Ecto neural progenitor cell (in vitro differentiated cells): Measurements from ENCODE around the gene RFXANK.
"Not testable (repeated sequence)": the region's sequence is repeated elsewhere in the genome, so short reads cannot be mapped to it uniquely, and the experiment has no call there.

Experiments
- DNase-seq: peaks from one replicate; pipeline ENCODE4 v3.0.0-alpha.2; 2018; ENCODE audit warnings: low spot score

RFXANK gene

DNA sequence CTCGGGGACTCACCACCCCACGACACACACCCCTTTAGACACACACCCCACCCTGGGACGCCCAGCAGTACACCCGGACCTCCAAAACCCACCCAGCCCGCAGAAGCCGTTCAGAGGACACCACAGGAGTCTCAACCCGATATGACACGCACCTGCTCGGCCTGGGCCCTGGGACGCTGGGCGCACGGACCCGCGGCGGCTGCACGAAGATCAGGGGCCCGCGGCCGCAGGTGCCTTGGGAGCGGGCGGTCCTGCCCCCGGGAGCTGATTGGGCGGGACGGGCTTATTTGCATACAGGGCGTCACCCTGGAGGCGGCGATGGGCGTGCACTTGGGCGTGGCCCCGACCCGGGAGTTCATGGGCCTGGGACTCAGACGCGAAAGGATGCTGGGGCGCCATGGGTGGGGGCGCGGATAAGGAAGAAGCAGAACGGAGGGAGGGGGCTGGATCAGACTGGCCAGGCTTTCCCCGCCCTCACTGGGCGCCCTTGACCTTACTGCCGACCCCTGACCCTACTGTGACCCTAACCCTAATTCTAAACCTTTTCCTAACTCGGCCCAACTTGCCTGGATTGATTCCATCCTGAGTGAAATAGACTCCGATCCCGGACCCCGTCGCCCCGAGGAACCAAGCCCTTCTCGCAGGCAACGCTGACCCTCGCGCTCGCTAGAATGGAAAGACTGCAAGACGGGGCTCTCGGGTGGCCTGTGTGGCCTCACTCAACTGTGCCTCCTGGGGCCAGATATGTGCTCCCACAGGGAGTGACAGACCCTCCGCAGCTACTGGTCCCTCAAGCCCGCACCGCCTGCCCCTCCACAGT is 21.8 kb upstream of the RFXANK start, which contains the start of gene MEF2B:
Gene MEF2B (minus strand): TSS at position 211 of the 820 bp plus-strand sequence. CDS start 19,528 bp downstream, outside the sequence.
- DNase-seq = peak; percentile 93

DNA sequence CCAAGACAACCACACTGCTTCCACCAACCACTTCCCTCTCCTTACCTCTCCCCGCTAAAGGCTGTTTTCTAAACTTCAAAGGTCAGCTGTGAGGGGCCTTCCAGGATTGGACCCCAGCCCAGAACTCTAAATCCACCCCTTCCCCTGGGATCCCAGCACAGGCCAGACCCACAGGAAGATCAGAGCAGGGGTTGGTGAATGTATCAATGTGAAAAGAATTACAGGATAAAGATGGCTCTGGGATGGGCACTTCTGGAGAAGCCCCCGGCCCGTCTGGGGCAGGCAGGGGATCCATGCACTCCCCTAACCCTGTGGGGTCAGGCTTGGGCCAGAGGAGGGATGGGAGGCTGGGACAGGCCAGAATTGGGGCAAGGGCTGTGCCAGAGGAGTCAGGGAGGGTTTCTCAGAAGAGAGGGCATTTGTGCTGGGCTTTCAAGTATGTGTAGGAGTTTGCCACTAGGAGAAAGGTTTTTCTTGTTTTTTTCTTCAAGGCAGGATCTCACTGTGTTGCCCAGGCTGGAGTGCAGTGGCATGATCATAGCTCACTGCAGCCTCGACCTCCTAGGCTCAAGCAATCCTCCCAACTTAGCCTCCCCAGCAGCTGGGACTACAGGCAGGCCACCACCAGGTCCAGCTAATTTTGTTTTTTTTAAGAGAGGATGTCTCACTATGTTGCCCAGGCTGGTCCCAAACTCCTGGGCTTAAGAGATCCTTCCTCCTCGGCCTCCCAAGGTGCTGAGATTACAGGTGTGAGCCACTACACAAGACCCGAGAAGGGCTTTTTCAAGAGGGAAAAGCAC is 21.0 kb upstream of the RFXANK start:
- DNase-seq = no peak

DNA sequence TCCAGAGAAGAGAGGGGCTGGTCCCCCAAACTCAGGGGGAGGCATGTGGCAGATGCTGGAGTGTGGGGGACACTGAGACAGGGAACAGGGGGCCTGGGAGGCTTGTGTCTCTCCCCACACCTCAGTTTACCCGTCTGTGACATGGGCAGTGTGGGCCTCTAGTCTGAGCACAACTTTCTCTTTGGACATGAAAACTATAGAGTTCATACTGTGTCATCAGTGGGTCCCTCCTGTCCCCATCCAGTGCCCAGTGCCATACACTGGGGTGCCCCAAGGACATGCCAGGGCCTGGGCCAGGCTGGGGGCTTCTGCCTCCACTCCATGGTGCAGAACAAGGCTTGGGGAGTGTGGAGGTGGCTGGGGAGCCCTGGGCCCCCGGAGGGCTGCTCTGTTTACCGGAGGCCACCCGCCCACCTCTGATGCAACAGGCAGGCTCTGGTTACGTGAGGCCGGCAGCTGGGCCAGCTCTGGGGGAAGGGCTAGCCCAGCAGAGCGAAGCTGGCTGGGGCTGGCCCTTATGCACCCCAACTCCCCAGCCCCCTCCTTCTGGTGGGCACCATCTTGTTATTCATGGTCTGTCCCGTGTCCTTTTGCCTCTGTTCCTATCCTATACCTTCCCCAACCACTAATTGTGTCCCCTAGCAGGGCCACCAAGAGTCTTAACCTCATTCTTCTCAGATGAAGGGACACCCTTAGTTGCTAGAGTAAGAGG is 20.1 kb upstream of the RFXANK start:
- DNase-seq = no peak

DNA sequence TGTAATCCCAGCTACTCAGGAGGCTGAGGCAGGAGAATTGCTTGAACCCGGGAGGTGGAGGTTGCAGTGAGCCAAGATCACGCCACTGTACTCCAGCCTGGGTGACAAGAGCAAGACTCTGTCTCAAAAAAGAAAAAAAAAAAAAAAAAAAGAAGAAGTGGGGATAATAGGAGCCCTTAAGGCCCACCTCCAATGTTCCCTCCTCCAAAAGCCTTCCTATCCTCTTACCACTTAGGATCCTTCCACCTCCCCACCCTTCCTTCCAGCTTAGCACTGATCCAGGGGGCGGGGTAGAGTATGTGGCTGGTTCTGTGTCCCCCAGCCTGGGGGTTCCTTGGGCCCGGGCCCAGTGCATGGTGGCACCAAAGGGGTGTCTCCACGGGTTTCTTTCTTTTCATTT is 18.8 kb upstream of the RFXANK start:
- not testable (repeated sequence) for DNase-seq

DNA sequence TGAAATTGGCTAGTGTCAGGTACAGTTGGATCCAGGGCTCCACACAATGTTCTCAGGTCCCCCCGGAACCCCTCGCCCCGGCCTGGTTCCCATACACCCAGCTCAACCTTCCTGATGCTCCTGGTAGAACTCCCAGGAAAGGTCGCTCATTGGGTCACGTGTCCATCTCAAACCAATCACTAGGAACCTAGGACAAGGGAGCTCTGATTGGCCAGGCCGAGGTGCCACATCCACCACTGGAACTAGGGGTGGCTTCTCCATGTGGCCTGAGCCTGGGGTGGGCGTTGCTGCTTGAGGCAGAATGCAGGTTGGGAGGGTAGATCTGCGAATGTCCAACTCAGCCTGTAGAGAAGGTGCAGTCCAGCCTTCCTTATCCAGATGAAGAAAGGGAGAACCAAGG is 15.1 kb upstream of the RFXANK start:
- no peak for DNase-seq

DNA sequence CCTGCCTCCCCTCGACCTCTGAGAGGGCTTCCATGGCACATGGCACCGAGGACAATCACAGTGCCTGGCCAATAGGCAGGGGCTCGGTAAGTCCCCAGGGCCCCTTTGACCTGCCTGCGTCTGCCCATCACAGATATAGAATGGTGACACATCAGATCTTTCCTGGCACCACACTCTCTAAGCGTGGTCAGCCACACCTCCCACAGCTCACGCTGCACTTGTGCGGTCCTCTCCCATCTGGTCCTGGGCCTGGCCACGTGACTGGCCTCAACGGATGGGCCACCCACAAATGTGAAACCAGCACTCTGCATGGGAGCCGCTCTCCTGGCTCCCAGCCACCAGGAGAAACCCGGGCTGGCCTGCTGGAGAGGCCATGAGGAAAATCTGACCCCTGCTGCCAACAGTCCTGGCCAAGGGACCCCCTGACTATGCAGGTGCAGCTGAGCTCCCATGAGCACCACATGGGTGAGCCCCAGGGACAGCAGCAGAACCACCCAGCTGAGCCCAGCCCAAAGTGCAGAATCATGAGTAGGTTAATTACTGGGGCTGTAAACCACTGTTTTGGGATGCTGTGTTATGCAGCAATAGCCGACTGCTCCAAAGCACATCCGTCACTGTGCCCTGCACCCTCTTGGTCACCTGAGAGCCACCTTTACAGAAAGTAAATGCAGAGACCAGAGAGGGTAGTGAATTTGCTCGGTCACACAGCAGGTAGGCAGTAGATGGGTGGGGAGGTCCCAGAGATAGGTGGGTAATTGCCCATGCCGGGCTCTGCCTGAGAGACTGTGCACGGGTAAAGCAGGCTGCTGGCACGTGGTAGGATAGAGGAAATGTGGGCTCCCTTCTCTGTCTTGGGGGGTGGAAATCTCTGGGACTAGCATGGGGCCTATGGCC is 12.3 kb upstream of the RFXANK start:
- no peak for DNase-seq

DNA sequence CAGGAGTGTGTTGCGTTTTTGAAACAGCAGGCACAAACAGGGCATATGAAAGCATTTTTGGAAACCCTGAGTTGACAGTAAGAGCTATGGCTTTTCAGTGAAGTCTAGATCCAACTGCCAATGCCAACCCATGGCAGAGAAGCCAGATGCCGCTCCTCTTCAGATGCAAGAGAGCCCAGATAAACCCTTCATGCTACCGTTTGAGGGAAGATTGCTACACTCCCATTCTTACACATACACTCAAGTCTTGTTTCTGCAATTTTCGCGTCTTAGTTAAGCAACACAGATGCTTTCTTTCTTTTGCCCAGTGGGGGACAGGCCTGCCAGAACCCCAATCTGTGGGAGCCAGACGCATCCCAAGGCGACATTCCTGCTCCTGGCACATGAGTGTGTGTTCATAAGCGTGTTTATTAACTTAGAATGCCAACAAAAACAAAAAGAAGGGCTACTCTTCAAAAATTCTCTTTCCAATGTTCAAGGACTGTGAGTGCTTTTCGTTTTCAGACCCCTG is 10.5 kb upstream of the RFXANK start:
- DNase-seq = no peak

DNA sequence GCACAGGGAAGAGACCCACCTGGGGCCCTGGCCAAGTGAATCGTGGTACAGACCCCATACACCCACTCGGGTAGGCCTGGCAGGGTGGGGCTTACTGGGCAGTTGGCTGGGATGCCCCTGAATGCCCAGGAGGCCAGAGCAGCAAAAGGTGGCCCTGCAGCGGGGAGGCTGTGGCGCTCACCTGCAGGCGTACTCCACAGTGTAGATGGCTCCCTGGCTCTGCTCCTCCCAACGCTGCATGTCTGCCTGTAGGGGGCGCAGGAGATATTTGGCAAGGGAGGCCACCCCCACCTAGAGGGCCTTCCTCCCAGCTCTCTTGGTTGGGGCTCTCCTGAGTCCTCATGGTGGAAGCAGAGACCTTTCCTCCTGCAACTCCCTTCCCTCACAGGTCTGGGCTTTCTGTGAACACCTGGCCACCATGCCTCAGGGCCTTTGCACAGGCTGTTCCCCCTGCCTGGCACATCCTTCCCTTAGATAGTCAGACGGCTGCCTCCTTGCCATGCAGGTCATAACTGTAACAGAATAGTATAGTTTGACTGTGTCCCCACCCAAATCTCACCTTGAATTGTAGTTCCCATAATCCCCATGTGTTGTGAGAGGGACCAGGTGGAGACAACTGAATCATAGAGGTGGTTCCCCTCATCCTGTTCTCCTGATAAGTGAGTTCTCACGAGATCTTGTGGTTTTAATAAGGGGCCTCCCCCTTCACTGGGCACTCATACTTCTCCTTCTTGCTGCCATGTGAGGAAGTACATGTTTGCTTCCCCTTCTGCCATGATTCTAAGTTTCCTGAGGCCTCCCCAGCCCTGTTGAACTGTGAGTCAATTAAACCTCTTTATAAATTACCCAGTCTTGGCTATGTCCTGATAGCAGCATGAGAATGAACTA is 6.0 kb upstream of the RFXANK start:
- peak; percentile 81 for DNase-seq

DNA sequence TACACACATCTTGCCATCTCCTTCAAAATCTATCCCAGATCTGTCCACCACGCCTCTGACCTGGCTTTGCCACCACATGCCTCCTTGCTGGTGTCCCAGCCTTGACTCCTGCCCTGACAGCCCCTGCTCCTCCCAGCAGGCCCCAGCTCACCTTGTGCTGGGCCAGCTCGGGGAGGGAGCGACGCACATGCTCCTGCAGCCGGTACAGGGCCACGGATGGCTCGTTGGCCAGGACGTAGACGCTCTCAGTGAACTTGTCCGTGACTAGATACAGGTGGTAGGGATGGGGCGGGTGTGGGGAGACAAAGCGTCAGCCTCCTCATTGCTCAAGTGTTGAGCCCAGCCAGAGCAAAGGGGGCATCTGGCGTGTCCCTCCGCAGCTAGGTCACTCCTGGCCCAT is 5.3 kb upstream of the RFXANK start:
- DNase-seq = no peak

DNA sequence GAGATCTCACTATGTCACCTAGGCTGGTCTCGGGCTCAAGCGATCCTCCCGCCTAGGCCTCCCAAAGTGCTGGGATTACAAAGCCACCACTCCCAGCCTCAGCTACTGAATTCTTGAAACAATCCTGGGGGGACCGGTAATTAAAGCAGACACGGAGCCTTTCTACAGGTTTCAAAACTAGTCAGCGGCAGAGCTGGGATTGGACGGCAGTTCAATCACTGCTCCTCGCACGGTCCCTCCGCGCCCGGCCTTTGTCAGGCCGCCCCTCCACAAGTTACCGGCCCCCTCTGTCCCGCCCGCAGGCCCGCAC is 335 bp upstream of the RFXANK start:
- DNase-seq = no peak

DNA sequence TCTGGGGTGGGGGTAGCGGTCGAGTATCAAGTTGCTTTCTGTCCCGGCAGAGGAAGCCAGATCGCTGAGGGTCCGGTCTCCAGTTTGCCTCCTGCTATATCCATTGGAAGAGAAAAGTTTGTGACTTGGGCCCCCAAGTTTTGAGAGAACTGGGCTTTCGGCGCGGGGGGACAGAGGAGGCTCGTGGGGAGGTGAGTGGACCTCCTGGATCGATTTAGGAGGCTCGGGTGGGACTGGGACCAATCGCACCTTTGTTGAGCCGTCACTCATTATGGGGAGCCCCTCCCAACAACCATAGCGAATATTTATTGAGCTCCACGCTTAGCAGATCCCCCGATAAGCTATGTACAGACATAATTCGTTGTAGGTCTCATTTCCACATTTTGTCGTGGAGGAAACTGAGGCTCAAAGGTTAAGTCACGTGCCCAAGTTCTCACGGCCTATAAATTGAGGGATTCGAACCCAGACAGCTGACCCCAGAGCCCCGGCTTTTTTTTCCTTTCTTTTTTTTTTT is 909 bp downstream of the RFXANK start:
- DNase-seq = no peak

DNA sequence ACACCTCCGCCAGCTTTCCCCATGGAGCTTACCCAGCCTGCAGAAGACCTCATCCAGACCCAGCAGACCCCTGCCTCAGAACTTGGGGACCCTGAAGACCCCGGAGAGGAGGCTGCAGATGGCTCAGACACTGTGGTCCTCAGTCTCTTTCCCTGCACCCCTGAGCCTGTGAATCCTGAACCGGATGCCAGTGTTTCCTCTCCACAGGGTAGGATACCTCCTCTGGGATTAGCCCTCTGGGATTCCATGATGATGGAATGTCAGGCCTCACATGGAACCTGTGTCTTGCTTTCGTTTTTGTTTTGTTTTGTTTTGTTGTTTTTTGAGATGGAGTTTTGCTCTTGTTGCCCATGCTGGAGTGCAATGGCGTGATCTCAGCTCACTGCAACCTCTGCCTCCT is 1.9 kb downstream of the RFXANK start:
- DNase-seq = no peak

DNA sequence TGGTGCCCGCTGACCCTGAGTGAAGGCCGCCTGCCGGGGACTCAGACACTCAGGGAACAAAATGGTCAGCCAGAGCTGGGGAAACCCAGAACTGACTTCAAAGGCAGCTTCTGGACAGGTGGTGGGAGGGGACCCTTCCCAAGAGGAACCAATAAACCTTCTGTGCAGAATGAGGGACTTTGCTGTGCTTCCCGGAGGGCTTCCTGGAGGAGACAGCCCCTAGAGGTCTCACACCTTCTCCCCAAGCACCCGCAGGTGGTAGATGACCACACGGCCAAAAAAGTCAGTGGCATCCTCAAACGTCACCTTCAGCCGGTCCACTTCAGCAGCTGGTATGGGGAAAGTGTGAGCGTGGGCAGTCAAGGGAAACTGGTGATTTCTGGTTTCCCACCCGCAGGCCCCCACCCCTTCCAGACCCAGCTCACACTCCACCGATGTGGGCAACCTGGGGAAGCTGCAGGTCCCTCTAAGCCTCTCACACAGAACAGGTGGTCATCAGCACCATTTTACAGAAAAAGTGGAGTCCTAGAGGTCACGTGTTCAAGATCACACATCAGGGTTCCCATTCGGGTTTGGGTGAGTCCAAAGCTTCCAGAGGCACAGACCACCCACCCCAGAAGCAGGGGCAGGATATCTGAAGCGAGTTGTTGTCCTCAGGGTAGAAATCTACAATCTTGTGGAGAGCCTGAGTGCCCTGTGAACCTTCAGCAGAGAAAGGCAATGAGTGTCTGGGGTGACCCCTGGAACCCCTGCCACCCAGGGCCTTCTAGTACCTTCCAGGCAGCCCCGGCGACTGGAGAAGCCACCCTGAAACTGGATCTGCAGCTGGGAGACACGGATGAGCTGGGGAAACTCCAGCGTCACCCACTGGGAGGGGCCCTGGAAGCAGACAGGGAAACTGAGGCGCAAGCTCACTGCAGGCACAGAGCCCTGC is 9.9 kb downstream of the RFXANK start:
- DNase-seq = no peak

DNA sequence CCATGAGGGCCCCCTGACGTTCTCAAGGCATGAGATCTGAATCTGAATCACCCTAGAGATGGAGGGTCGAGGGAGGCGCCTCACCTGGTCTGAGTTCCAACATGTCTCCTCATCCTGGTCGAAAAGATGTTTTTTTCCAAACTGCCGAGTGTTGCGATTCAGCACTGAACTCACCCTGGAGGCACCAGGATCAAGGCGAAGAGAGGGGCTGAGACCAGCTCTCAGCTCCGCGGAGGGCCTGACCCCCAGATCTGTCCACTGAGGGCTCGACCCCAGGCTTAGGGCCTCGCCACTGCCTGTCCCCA is 10.6 kb downstream of the RFXANK start:
- DNase-seq = no peak

DNA sequence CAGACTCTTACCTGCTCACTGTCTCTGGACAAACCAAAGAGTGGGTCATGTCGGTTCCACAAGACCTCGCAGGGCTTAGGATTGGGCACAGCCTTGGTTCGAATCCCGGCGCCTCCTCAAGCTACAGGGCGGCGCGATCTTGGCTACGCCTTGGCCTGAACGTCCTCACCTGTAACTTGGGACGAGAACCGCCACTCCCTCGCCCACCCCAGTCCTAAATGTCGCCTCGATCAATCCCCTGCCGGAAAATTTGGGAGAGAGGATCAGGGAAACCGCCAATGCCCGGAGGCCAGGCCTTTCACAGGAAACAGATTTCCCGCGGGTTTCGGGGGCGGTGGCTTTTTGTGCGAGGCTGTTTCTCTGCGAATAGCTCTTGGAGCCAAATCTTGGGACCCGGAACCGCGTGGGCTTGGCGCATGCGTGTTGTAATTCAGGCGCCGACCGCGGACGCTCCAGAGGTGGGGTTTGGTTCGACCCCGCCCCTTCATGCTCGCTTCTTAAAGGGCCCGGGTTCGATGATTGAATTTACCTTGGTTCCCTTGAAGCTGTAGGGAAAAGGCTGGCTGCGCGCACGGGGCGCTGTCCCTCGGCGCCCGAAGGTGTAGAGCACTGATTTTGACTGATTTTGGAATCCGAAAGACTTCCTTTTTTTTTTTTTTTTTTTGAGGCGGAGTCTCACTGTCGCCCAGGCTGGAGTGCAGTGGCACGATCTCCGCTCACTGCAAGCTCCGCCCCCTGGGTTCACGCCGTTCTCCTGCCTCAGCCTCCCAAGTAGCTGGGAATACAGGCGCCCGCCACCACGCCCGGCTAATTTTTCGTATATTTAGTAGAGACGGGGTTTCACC is 11.2 kb downstream of the RFXANK start, which contains the start of gene NR2C2AP:
Gene NR2C2AP (minus strand): TSS at position 403 of the 845 bp plus-strand sequence. CDS start 354 bp downstream, at position 49.
- peak; percentile 85 for DNase-seq

DNA sequence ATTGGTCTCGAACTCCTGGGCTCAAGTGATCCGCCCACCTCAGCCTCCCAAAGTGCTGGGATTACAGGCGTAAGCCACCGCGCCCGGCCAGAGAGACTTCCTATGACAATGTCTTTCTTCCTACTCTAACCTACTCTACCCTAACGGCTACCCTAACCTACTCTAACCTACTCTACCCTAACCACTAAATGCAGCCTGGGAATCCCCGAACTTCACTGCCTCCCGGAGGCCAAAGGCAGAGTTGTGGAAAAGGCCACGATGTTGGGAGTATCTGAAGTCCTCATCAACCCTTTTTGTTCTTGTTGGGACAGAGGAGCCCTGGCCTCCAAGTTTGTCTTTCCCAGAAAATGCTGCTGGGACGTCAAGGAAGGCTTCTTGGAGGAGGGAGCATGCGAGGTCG is 12.1 kb downstream of the RFXANK start:
- DNase-seq = no peak

DNA sequence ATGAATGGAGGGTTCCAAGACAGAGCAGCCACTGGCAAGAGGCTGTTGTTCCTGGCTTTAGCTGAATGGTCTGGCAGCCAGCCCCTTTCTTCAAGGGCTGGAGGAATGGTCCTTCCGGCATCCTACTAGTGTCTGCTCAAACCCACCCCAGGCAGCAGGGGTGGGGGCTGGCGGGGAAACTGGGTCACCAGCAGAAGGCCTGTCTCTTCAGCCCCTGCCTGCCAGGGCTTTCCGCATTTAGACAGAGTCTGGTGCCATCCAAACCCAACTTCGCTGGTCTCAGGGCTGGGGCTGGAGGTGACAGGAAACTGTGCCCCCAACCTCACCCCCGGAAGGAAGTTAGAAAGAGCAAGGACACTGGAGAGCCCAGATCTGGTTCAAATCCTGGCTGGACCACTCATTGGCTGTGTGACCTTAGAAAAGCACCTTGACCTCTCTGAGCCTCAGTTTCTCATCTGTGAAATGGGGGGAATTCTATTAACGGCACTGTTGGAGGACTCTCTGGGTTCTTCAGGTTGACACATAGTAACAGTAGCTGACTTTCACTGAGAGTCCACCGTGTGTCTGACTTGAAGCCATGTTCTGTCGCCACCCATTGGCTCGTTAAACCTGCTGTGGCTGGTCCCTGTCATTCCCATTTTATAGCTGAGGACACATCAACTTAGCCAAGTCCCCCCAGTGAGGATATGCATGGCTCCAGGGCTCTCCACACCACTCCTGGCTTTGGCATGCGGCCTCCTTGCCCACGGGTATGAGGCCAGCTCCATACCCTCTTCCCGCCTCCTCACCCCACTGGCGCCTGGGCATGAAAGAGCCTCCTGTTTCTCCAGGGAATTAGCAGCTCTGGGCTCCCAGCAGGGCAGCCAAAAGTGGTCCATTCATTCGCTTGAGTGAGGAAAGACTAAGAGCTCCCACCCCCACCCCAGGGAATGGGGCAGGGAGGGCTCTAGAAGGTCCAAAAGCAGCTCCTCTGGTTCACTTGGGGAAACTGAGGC is 13.7 kb downstream of the RFXANK start:
- no peak for DNase-seq
